ENCODE data around the gene PMM1. TPM values are rescaled to one million over a fixed set of nuclear protein-coding genes. Genes with fewer than 3 reads are reported as not detected.
A peak's percentile ranks its signal among the peaks of the same experiment; 100 is the strongest.
"Not testable (repeated sequence)": the region's sequence is repeated elsewhere in the genome, so short reads cannot be mapped to it uniquely, and the experiment has no call there.

The PMM1 gene
- total RNA-seq, 1 experiment from 2014 or later, result 10.3 TPM

DNA sequence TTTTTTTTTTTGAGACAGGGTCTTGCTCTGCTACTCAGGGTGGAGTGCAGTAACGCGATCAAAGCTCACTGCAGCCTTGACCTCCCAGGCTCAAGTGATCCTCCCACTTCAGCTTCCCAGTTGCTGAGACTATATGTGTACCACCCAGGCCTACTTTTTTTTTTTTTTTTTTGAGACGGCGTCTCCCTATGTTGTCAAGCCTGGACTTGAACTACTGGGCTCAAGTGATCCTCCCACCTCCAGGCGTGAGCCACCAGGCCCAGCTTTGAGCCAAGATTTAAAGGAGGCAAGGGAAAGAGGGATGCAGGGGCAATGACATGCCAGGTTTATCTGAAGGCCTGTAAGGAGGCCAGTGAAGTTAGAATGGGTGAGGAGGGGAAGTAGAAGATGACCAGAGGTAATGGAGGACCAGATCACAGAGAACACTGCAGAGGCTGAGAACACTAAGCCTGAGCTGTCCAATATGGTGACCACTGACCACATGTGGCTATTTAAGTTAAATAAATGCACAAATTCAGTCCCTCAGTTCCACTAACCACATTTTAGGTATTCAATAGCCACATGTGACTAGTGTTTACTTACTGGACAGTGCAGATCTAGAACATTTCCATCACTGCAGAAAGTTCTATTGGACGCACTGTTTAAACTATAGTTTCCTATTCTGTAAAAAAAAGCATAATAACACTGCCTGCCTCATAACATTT is 23.1 kb upstream of the PMM1 start:
- Histone ChIP-seq H3K27ac (no peak overlapping the region), H3K4me3 (no peak overlapping the region), H3K9me3 (replicated peaks) (no peaks in the 10 kb centered on the region), H3K27me3 (no peaks in the 10 kb centered on the region), H3K4me1 (no peaks in the 10 kb centered on the region), H3K36me3 (no peaks in the 10 kb centered on the region; the same call in 1 of the 2 replicates)
- DNase-seq, result no peak

DNA sequence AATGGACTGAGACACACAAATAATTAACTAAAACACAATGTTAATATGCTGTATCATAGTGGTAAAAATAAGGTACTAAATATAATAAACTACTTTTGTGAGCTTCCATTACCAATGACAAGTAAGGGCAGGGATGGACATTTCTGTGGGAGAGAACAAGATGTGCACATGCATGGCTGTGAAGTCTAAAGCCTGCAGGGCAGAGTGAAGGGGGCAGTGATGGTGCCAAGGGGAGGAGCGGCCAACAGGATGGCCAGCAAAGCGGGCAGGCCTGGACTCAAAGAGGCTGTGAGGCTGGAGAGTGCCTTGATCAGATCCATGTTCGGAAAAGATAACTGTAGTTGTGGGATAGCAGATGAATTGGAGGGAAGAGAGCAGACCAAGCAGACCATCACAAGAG is 18.7 kb upstream of the PMM1 start:
- Histone ChIP-seq H3K9me3 (replicated peaks) (no peaks in the 10 kb centered on the region), H3K36me3 (no peaks in the 10 kb centered on the region)
- DNase-seq, result no peak

DNA sequence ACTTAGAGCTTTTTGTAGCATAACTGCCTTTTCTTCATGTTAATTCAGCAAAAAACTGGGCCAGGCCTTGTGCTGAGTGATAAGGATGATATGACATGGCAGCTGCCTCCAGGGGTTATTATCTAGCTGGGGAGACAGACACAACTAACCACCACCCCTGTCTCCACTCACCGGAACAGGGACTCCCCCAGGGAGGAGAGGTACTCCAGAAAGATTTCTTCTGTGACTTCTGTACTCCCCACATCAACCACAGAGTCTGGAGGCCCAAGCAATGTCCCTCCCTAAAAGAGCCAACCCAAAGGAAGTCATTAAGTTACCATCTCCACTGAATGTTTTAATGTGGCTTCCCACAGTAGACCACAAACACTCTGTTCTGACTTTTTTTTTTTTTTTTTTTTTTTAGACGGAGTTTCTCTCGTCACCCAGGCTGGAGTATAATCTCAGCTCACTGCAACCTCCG is 14.3 kb upstream of the PMM1 start:
- Histone ChIP-seq H3K9me3 (replicated peaks) (no peaks in the 10 kb centered on the region), H3K27ac (0 out of 2 replicates have a peak overlapping the region, but pooled peaks have one; percentile 1), H3K36me3 (no peaks in the 10 kb centered on the region), H3K27me3 (no peaks in the 10 kb centered on the region), H3K4me3 (no peak overlapping the region), H3K4me1 (peaks cover 9% of the 10 kb centered on the region; the same call in 1 of the 2 replicates)
- DNase-seq, result peak; percentile 59 to 73

More for the DNA sequence above, 18.7 kb upstream of the PMM1 start:
- Histone ChIP-seq H3K27ac (no peak overlapping the region), H3K27me3 (no peaks in the 10 kb centered on the region), H3K4me1 (peaks cover 8% of the 10 kb centered on the region; the same call in 1 of the 2 replicates), H3K4me3 (no peak overlapping the region)

DNA sequence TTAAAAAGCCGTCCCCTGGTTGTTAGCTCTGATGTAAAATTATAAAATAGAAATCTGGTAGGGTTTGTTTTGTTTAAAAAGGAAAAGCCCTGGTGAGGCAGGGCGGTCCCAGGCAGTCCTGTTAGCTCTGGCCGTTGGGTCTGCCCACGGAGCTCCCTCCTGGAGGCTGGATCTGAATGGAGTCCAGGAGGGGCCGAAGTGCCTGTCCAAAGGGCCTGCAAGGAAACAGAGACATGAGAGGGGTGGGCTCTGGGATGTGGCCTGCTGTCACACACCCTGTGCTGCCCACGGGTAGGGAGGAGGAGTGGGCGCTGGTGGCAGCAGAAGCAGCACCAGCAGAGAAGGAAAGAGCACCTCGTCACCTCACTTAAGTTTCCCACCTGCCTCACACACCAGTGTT is 11.3 kb upstream of the PMM1 start:
- Histone ChIP-seq H3K27ac (no peak overlapping the region), H3K9me3 (replicated peaks) (no peaks in the 10 kb centered on the region), H3K27me3 (no peaks in the 10 kb centered on the region), H3K36me3 (no peaks in the 10 kb centered on the region), H3K4me1 (peaks cover 9% of the 10 kb centered on the region; the same call in 1 of the 2 replicates), H3K4me3 (no peak overlapping the region)
- no peak for DNase-seq

DNA sequence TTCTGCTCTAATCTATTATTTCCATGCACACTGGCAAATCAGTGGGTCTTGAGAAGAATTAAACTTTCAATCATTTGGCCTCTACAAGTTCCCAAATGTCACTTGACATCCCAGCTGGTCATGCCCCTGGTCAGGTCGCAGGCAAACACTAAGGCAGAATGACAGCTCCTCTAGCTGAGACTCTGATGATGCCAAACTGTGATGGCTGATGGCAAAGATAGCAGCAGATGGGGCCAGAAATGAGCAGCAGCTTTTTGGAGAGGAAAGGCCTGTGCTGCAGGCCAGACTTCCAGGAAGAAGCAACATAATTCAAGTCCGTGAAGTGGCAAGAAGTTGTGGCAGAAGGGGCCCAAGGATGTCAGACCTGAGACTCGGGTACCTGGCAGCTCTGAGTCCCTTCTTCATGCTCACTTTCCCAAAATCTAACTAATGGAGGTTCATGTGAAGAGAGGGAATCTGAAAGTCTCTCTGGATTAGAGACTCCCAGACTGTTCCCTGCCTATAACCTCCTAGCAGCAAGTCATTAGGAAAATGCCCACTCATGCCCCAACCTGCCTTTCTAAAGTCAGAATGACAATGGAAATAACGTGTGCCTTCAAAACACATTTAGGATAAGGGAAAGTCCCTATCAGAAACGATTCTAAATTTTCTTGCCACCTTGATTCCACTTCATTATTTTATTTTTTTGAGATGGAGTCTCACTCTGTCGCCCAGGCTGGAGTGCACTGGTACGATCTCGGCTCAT is 9.4 kb upstream of the PMM1 start:
- Histone ChIP-seq H3K36me3 (no peaks in the 10 kb centered on the region), H3K4me3 (no peak overlapping the region), H3K9me3 (replicated peaks) (no peaks in the 10 kb centered on the region), H3K27me3 (no peaks in the 10 kb centered on the region), H3K4me1 (peaks cover 7% of the 10 kb centered on the region; the same call in 1 of the 2 replicates), H3K27ac (no peak overlapping the region)
- DNase-seq, result no peak

DNA sequence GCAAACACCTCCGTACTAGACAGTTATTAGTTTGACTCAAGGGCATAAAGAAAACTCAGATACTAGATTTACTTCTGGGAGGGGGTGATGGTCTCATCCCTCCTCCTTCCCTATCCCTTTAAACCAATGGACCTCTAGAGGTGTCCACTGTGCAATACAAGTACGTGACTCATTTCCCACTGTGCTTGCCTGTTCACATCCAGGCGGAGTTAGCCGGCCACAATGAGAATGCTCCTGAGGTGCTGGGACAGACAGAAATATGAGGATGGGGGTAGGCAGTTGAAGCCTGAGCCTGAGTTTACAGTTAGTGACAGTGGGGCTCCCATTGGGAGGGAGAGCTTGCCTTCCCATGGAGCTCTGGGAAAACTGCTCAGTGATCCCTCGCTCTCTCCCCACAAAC is 8.4 kb upstream of the PMM1 start:
- Histone ChIP-seq H3K27me3 (no peaks in the 10 kb centered on the region), H3K27ac (no peak overlapping the region), H3K4me1 (no peaks in the 10 kb centered on the region), H3K9me3 (replicated peaks) (no peaks in the 10 kb centered on the region), H3K36me3 (no peaks in the 10 kb centered on the region), H3K4me3 (no peak overlapping the region)
- DNase-seq, result no peak

DNA sequence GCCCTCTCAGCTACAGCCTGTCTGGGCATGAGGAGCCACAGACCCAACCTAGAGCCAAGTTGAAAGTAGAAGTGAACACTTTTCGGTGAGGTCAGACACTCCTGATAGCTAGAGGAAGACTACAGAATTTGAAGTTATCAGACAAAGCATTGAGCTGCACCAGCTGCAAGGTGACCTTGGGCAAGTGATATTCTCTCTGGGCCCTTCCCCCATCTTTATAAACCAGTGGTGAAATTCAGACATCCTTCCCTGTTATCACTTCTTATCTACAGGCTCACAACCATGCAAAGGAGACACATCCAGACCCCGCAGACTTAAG is 8.0 kb upstream of the PMM1 start:
- no peaks in the 10 kb centered on the region for H3K27me3 ChIP-seq
- H3K4me3 ChIP-seq, result no peak overlapping the region
- no peak for DNase-seq
- H3K9me3 ChIP-seq (replicated peaks), result no peaks in the 10 kb centered on the region
- H3K27ac ChIP-seq, result no peak overlapping the region
- H3K36me3 ChIP-seq, result no peaks in the 10 kb centered on the region
- no peaks in the 10 kb centered on the region for H3K4me1 ChIP-seq

DNA sequence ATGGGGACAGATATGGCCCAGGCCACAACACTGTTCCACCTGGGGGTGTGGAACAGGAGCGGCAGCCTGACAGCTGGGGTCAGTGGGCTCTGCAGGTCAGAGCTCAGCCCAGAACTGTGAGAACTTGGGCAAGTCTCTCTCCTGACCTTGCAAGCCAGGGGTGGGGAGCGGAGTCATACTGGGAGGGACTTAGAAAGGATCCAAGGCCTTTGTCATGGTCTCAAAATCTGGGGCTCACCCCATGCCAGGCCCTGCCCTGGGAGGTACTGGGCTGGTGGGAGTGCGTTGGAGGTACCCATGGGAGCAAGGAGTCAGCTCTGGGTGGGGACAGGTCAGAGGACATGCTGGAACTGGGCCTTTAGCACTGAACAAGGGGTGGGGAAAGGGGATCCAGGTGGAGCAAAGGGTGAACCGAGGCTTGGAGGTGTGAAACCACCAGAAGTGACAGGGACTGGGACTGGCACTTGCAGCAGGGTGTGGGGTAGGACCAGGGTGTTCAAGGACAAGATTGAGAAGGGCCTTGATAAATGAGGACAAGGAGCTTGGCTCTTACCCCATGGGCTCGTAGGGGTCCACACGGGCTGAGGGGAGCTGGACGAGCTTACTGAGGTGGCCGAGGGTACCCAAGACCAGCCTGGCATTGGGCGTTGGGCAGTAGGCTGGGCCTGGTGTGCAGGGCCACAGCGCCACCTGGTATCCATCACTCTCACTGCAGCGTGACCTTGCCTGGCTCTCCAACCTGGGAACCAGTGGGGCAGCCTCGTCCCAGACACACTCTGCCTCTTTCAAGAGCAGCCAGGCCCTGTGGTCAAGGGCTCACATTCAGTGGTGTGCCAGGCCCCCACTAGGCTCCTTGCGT is 7.4 kb upstream of the PMM1 start:
- H3K27me3 ChIP-seq, result no peaks in the 10 kb centered on the region
- no peaks in the 10 kb centered on the region for H3K4me1 ChIP-seq
- DNase-seq, result peak; percentile 43 to 63
- H3K36me3 ChIP-seq, result no peaks in the 10 kb centered on the region
- no peak overlapping the region for H3K4me3 ChIP-seq
- H3K27ac ChIP-seq, result no peak overlapping the region
- H3K9me3 ChIP-seq (replicated peaks), result no peaks in the 10 kb centered on the region

DNA sequence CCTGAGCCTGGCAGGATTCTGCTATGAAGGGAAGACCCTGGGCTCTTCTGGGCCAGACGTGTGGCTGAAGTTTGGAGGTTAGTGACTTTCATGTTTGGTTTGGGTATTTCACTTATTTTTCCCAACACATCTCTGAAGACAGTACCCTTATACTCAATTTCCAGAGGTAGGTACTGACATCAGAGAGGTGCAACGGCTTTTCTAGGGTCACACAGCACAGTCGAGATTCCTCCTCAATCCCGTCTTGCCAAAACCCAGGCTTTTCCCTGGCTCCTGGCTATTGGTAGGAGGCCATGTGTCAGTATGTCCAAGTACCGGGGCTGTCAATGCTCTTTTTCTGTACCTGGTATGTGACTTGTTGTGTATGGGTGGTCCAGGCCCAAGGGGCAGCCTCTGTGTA is 6.1 kb upstream of the PMM1 start:
- Histone ChIP-seq H3K4me3 (no peak overlapping the region), H3K4me1 (no peaks in the 10 kb centered on the region), H3K9me3 (replicated peaks) (no peaks in the 10 kb centered on the region), H3K36me3 (no peaks in the 10 kb centered on the region), H3K27me3 (no peaks in the 10 kb centered on the region), H3K27ac (no peak overlapping the region)
- no peak for DNase-seq

DNA sequence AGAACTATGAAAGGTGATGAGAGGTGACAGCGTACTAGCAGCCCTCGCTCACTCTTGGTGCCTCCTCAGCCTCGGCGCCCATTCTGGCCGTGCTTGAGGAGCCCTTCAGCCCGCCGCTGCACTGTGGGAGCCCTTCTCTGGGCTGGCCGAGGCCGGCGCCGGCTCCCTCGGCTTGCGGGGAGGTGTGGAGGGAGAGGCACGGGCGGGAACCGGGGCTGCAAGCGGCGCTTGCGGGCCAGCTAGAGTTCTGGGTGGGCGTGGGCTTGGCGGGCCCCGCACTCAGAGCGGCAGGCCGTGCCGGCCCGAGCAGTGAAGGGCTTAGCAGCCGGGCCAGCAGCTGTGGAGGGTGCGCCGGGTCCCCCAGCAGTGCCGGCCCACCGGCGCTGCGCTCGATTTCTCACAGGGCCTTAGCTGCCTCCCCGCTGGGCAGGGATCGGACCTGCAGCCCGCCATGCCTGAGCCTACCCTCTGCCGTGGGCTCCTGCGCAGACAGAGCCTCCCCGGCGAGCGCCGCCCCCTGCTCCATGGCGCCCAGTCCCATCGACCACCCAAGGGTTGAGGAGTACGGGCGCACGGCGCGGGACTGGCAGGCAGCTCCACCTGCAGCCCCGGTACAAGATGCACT is 3.8 kb upstream of the PMM1 start:
- not testable (repeated sequence) for H3K4me1 ChIP-seq; H3K27me3 ChIP-seq; H3K27ac ChIP-seq; DNase-seq; H3K36me3 ChIP-seq; H3K4me3 ChIP-seq; H3K9me3 ChIP-seq (replicated peaks)

DNA sequence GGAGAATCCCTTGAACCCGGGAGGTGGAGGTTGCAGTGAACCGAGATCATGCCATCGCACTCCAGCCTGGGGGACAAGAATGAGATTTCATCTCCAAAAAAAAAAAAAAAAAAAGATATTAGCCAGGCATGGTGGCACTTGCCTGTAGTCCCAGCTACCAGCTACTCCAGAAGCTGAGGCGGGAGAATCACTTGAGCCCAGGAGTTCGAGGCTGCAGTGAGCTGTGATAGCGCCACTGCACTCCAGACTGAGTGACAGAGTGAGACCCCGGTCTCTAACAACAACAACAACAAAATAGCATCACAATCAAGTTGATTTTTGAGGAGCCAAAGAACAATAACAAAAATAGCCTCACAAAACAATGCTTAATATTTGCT is 2.3 kb downstream of the PMM1 start:
- no peak for DNase-seq
- H3K4me1 ChIP-seq, result no peaks in the 10 kb centered on the region
- no peak overlapping the region for H3K4me3 ChIP-seq
- no peak overlapping the region for H3K27ac ChIP-seq
- H3K9me3 ChIP-seq (replicated peaks), result no peaks in the 10 kb centered on the region
- H3K36me3 ChIP-seq, result no peaks in the 10 kb centered on the region
- H3K27me3 ChIP-seq, result no peaks in the 10 kb centered on the region

DNA sequence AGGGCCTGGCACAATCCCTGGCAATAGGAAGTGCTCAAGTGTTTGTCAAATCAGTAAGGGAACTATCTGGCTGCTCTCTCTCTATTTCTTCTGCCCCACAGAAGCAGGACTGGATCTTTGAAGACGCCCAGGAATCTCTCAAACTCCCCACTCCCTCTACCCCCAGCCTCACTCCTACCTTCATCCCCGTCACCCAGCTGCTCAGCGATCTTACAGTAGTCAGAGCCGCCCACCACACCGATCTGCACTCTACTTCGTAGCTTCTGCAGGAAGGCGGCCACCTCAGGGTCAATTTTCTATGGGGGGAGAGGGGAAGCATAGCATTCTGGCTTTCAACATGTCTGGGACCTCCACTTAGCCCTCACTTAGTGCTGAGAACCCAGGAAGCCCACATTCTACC is 3.7 kb downstream of the PMM1 start:
- Histone ChIP-seq H3K27ac (no peak overlapping the region), H3K36me3 (no peaks in the 10 kb centered on the region), H3K4me3 (no peak overlapping the region), H3K4me1 (no peaks in the 10 kb centered on the region), H3K9me3 (replicated peaks) (no peaks in the 10 kb centered on the region), H3K27me3 (no peaks in the 10 kb centered on the region)
- DNase-seq, result no peak

DNA sequence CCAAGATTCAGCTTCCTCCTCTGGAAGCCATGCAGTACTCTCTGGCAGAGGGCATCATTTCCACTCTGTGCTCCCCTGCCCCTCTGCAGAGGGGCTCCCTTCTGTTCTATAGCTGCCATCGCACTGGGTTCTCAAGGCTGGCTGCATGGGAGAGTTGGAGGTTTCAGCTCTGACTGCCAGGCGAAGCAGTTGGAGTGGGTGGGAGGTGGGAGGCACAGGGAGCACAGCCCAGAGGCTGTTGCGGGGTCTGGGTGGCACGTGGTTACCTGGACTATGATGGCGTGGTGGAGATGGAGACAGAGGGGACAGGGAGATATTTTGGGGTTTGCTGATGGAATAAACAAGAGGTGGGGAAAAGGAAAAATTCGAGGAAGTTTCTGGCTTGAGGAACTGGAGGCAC is 4.8 kb downstream of the PMM1 start:
- Histone ChIP-seq H3K27ac (no peak overlapping the region), H3K27me3 (no peaks in the 10 kb centered on the region), H3K4me1 (no peaks in the 10 kb centered on the region), H3K9me3 (replicated peaks) (no peaks in the 10 kb centered on the region), H3K4me3 (no peak overlapping the region), H3K36me3 (no peaks in the 10 kb centered on the region)
- DNase-seq, result no peak

DNA sequence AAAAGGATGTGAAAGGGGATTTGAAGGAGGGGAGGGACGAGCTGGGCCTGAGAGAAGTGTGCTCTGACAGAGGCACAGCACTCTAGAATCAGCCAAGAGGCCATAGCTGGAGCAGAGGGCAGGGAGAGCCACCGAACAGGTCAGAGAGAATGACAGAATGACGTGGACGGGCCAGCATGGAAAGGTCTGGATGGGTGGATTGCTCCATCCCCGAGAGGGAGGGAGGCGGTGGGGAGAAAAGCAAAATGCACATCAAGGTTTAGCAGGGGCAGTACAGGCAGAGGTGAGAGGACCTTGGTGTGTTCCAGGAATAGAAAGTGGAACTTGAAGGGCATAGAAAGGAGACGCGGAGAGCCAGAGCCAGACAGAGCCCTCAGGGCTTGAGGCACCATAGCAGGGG is 6.9 kb downstream of the PMM1 start:
- no peaks in the 10 kb centered on the region for H3K9me3 ChIP-seq (replicated peaks)
- no peaks in the 10 kb centered on the region for H3K4me1 ChIP-seq
- no peak for DNase-seq
- no peaks in the 10 kb centered on the region for H3K27me3 ChIP-seq
- H3K27ac ChIP-seq, result no peak overlapping the region
- no peaks in the 10 kb centered on the region for H3K36me3 ChIP-seq
- H3K4me3 ChIP-seq, result no peak overlapping the region

DNA sequence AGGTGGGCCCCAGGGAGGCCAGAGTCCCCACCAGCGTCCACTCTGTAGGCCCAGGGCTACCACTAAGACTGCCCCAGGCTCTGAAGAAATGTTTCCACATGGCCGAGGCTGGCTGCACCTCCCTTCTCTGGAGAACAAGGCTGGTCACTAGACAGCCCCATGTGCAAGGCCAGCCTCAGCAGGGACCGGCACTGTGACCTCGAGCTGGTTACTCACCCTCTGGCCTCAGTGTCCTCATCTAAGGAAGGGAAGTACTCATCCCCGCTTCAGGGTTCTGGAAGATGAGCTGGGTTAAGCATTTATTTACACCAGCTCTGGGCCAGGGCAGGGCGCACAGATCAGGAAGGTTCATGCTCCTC is 9.7 kb downstream of the PMM1 start:
- Histone ChIP-seq H3K4me3 (no peak overlapping the region), H3K27ac (no peak overlapping the region), H3K4me1 (no peaks in the 10 kb centered on the region), H3K27me3 (no peaks in the 10 kb centered on the region), H3K36me3 (no peaks in the 10 kb centered on the region), H3K9me3 (replicated peaks) (no peaks in the 10 kb centered on the region)
- DNase-seq, result no peak
